Body of pancreas (tissue), 4 donors: ENCODE data around the gene TOP3A. TPM values are rescaled to one million over a fixed set of nuclear protein-coding genes. Genes with fewer than 3 reads are reported as not detected.

Experiments
- ATAC-seq: fragments of 150-250 bp; one replicate; pipeline ENCODE4 v1.9.1; 2016
- DNase-seq, 4 donors: peaks; one replicate each; pipeline ENCODE4 v3.0.0-alpha.2; 2019
- H3K27ac ChIP-seq, 4 donors: fragments of 200-600 bp; sonication (generic); 1 replicate in 3 of 4; 2 replicates in 1 of 4; pipeline versions ENCODE4 v1.5.1 to v1.6.1; 2016 to 2019; ENCODE audit warnings: mild to moderate bottlenecking in 1 of 4, mixed read lengths in 1 of 4, moderate library complexity in 1 of 4
- H3K27me3 ChIP-seq, 2 donors: fragments of 200-600 bp; sonication (generic); one replicate each; pipeline ENCODE4 v1.6.0; 2016; ENCODE audit warnings: mild to moderate bottlenecking in 1 of 2
- H3K36me3 ChIP-seq, 2 donors: fragments of 200-600 bp; sonication (generic); replicated peaks in 1 of 2; 2 replicates each; pipeline ENCODE4 v1.5.1; 2016; ENCODE audit warnings: low read depth in 2 of 2; ENCODE audit not compliant: insufficient read depth in 1 of 2
- H3K4me1 ChIP-seq: fragments of 200-600 bp; sonication (generic); one replicate; pipeline ENCODE4 v1.6.0; 2016
- H3K4me3 ChIP-seq, 2 donors: fragments of 200-600 bp; sonication (generic); 1 replicate in 1 of 2; 2 replicates in 1 of 2; pipeline ENCODE4 v1.5.1; 2016 to 2019
- H3K9me3 ChIP-seq, 3 donors: fragments of 200-600 bp; sonication (generic); 1 replicate in 2 of 3; 2 replicates in 1 of 3; pipeline ENCODE4 v1.5.1; 2016
- POLR2A ChIP-seq, 3 donors: fragments of 450-650 bp; IDR thresholded peaks; one replicate each; pipeline ENCODE4 v1.6.1; 2016; ENCODE audit warnings: antibody characterized with exemption in 3 of 3, mild to moderate bottlenecking in 2 of 3
- WGBS, 2 donors: methylation state at CpG; one replicate each; pipeline ENCODE4 v1.1.5; 2017; 5-methylcytosine and 5-hydroxymethylcytosine counted together
- intact Hi-C: fragments of 100-400 bp; cut with DNase I; formaldehyde crosslinking; loops from one replicate; pipeline ENCODE4 v1.15.1; 2023
- total RNA-seq, 2 donors: library from RNA; depleted of rRNA; stranded (reverse); fragments of >200 nt; gene quantifications; one replicate each; pipeline ENCODE4 v1.1.0, GENCODE V29; 2016
- TF ChIP-seq, protein P1 (sequence below), 7 experiments: fragments of 450-650 bp in 4 of 7; fragments of 200-600 bp in 3 of 7; sonication (generic) in 3 of 7; IDR thresholded peaks; one replicate each; pipeline ENCODE4 v1.5.1; 2016 to 2019; ENCODE audit warnings: antibody characterized with exemption in 7 of 7

Gene TOP3A
- total RNA-seq, 2 donors from 2014 or later = 13.2 to 22.3 TPM

DNA sequence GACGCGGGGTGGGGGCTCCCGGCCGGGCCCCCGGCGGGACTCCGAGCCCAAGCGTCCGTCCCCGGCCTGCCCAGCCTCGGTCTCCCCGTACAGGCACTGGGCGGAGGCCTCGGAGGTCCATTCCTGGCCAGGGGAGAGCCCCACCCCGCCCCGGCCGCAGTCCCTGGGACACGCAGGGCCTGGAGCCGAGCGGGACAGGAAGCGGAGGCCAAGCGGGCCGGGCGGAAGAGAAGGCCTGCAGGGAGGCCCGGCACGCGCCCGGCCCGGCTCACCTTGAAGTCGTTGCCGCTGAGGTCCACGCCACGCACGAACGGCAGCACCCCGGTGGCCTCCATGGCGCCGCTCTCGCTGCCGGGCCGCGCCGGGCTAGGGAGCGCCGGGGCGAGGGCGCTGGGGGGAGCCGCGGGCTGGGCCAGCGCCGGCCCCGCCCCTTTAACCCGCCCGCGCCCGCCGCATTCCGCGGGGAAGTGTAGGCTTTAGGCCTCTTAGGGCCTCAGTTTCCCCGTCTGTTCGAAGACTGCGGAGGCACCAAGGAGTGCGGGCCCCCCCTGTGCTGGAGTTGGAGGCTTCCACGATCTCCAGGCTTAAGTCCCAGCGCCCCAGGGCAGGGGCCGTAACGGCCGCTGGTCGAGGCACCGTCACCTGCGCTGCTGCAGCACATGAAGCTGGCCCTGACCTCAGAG, 56.3 kb downstream of the TOP3A start, which contains the start of gene FLII:
FLII (minus strand) TSS at position 383 of the 683 bp plus-strand sequence; CDS start at position 335, 48 bp downstream.
- TF ChIP-seq, protein P1, sequence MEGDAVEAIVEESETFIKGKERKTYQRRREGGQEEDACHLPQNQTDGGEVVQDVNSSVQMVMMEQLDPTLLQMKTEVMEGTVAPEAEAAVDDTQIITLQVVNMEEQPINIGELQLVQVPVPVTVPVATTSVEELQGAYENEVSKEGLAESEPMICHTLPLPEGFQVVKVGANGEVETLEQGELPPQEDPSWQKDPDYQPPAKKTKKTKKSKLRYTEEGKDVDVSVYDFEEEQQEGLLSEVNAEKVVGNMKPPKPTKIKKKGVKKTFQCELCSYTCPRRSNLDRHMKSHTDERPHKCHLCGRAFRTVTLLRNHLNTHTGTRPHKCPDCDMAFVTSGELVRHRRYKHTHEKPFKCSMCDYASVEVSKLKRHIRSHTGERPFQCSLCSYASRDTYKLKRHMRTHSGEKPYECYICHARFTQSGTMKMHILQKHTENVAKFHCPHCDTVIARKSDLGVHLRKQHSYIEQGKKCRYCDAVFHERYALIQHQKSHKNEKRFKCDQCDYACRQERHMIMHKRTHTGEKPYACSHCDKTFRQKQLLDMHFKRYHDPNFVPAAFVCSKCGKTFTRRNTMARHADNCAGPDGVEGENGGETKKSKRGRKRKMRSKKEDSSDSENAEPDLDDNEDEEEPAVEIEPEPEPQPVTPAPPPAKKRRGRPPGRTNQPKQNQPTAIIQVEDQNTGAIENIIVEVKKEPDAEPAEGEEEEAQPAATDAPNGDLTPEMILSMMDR (IDR thresholded peaks at IDR 0.05) = peak in 1 of 7 experiments; percentile 9
- TF ChIP-seq POLR2A (IDR thresholded peaks at IDR 0.05) = peak; percentile 66 to 76 (median 69)
- peaks cover 51% of the 10 kb centered on the region for H3K4me1 ChIP-seq

DNA sequence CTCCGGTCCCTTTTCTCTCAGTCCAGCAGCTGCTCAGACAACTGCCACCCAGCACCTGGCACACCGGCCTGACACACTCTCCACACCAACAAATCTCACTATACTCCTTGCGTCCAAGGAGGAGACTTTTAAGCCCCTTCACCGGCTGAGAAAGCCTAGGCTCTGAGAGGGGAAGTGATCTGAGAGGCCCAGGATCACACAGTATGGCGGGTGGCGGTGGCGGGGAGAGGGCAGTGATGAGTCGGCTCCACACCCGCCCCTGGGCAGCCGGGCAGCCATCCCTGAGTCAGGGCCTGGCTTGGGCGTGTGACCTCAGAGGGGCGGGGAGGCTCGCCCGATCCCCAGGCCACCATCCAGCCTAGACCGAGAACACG, 56.8 kb downstream of the TOP3A start:
- peak; percentile 31 for ATAC-seq
- TF ChIP-seq, protein P1 (IDR thresholded peaks at IDR 0.05) = no peak
- TF ChIP-seq POLR2A (IDR thresholded peaks at IDR 0.05) = no peak
- H3K4me1 ChIP-seq = peaks cover 49% of the 10 kb centered on the region
- H3K4me3 ChIP-seq = peak overlapping the region; percentile 49 to 94
- intact Hi-C loops = no loop called here
- peaks cover 14 to 24% of the 10 kb centered on the region in 2 donors for H3K36me3 ChIP-seq
- peak overlapping the region; percentile 89 to 99 (median 97) for H3K27ac ChIP-seq
- H3K27me3 ChIP-seq = no peaks in the 10 kb centered on the region
- peak; percentile 72 to 83 (median 78) for DNase-seq
- H3K9me3 ChIP-seq = no peaks in the 10 kb centered on the region
- WGBS, 2 donors = 1 to 7% methylated on average over 3 to 16 of the region's 16 CpGs

More for the DNA sequence above, 56.3 kb downstream of the TOP3A start, which contains the start of gene FLII:
- H3K36me3 ChIP-seq = peaks cover 10 to 20% of the 10 kb centered on the region in 2 donors
- peak within 1 kb of the TSS; percentile 49 to 94 for H3K4me3 ChIP-seq
- WGBS, 2 donors = 0 to 1% methylated on average over 9 to 71 of the region's 71 CpGs
- H3K9me3 ChIP-seq = no peaks in the 10 kb centered on the region
- intact Hi-C loops = no loop called here
- DNase-seq = peak; percentile 45 to 68 (median 60)
- peak within 1 kb of the TSS; percentile 89 to 99 (median 97) for H3K27ac ChIP-seq
- ATAC-seq = peak; percentile 49
- no peaks in the 10 kb centered on the region for H3K27me3 ChIP-seq

DNA sequence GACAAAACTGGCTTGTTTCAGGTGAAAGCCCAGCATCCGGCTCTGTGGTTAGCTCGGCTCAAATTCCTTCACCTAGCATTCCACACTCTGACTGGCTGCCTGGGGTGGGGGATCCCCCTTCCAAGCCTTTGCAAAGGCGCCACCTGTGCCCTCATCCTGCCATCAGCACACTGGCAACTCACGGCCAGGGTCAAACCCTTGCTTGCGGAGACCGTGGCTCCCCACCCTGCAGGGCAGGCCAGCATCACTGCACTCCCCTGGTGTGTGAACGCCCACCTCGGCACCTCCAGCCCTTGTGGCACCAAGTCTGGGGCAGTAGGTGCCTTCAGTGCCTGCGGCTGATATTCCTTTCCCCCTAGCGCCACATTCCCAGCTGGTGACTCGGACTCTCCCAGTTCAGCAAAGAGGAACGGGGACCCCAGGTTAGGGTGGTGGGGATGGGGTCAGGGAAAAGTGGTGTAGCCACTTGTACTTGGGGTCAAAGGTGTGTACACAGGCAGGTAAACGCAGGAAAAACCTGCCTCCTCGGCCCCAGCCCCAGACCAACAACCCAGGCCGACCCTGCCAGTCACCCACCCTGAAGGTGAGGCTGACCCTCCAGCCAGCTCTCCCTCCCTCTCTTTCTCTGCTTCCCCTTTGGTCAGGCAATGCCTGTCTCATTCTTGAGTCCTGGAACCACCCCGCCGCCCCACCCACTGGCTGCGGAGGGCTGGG, 57.4 kb downstream of the TOP3A start:
- peak overlapping the region; percentile 89 to 99 (median 97) for H3K27ac ChIP-seq
- peak; percentile 12 for ATAC-seq
- H3K9me3 ChIP-seq = no peaks in the 10 kb centered on the region
- 5 to 6% methylated on average over 14 to 18 of the region's 18 CpGs for WGBS, 2 donors
- H3K4me3 ChIP-seq = peak overlapping the region; percentile 49 to 94
- intact Hi-C loops = no loop called here
- DNase-seq = peak; percentile 69 to 73 (median 71)
- no peaks in the 10 kb centered on the region for H3K27me3 ChIP-seq
- peaks cover 14 to 26% of the 10 kb centered on the region in 2 donors for H3K36me3 ChIP-seq
- TF ChIP-seq POLR2A (IDR thresholded peaks at IDR 0.05) = peak in 2 of 3 donors; percentile 12 to 40
- TF ChIP-seq, protein P1 (IDR thresholded peaks at IDR 0.05) = no peak
- H3K4me1 ChIP-seq = peaks cover 43% of the 10 kb centered on the region

DNA sequence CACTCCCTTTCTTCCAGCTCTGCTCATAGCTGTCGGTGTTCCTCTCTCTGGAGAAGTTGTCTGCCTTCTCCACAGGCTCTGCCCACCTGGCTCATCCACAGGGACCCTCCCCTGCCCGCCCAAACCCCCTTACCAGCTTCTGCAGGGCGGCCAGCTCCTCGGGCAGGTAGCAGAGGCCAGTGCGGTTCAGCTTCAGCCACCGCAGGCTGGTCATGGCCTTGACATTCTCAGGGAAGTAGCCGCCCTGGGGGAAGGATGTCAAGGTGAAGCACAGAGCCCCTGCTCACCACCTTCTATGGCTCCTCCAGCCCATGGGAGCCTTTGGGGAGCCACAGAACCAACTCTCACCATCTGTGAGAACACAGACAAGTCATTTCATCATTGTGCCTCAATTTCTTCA, 58.0 kb downstream of the TOP3A start:
- no peak overlapping the region for H3K4me3 ChIP-seq

More for the DNA sequence above, 58.0 kb downstream of the TOP3A start:
- H3K27ac ChIP-seq = peak overlapping the region; percentile 89 to 99 (median 97)
- intact Hi-C loops = no loop called here
- DNase-seq = no peak
- TF ChIP-seq POLR2A (IDR thresholded peaks at IDR 0.05) = no peak
- TF ChIP-seq, protein P1 (IDR thresholded peaks at IDR 0.05) = no peak
- no peaks in the 10 kb centered on the region for H3K9me3 ChIP-seq
- H3K4me1 ChIP-seq = peaks cover 37% of the 10 kb centered on the region
- no peaks in the 10 kb centered on the region for H3K27me3 ChIP-seq
- ATAC-seq = no peak
- 26 to 61% methylated on average over 4 to 6 of the region's 7 CpGs for WGBS, 2 donors
- H3K36me3 ChIP-seq = peaks cover 14 to 26% of the 10 kb centered on the region in 2 donors
